Endothelial cell of umbilical vein (primary cell): ENCODE data around the gene TAF10. TPM values are rescaled to one million over a fixed set of nuclear protein-coding genes. Genes with fewer than 3 reads are reported as not detected.

Experiments
- BruUV-seq: library from RNA; stranded (reverse); fragments of 400-500 nt; replicated peaks from 2 replicates; lab custom pipeline; 2021; lab: Mats Ljungman, UMichigan
- CTCF ChIA-PET: fragments of 300-600, 350-600 bp; sonication (Branson Sonifier 250); formaldehyde crosslinking; loops from one replicate; lab custom pipeline; 2021; ENCODE audit warnings: antibody characterized with exemption, inconsistent platforms; lab: Charles Lee
- POLR2A ChIA-PET: fragments of 300-600, 350-600 bp; sonication (Branson Sonifier 250); formaldehyde crosslinking; loops from one replicate; lab custom pipeline; 2021; ENCODE audit warnings: antibody characterized with exemption, inconsistent platforms; lab: Charles Lee
- DNase-seq: peaks from one replicate; pipeline ENCODE4 v3.0.0-alpha.2; 2011; ENCODE audit warnings: low read depth, low spot score
- FAIRE-seq: peaks from 2 replicates; lab custom pipeline; 2011; peaks lifted over from hg19 to GRCh38; lab: Jason Lieb, UNC
- H2AFZ ChIP-seq: 2 replicates; pipeline ENCODE4 v1.6.0; 2012; ENCODE audit warnings: low read depth, low read length, control low read depth, inconsistent platforms
- H3K27ac ChIP-seq: 2 replicates; pipeline ENCODE4 v1.5.1; 2011; ENCODE audit warnings: low read depth, mild to moderate bottlenecking, control low read depth, low read length, moderate library complexity; ENCODE audit not compliant: insufficient read depth
- H3K27me3 ChIP-seq, 2 experiments: 2 replicates each; pipeline versions ENCODE4 v1.6.0 to v1.6.1; 2011; ENCODE audit warnings: low read length in 2 of 2, mixed read lengths in 1 of 2; ENCODE audit not compliant: control insufficient read depth in 2 of 2, insufficient read depth in 2 of 2
- H3K36me3 ChIP-seq, 2 experiments: 2 replicates in 1 of 2; 3 replicates in 1 of 2; pipeline ENCODE4 v1.5.1; 2011; ENCODE audit warnings: low read length in 2 of 2, mild to moderate bottlenecking in 1 of 2, moderate library complexity in 1 of 2; ENCODE audit not compliant: control insufficient read depth in 2 of 2, insufficient read depth in 2 of 2; ENCODE audit errors: extremely low read depth in 1 of 2
- H3K4me1 ChIP-seq: 3 replicates; pipeline ENCODE4 v1.5.1; 2011; ENCODE audit warnings: mild to moderate bottlenecking, low read length; ENCODE audit not compliant: control insufficient read depth, insufficient read depth; ENCODE audit errors: extremely low read depth
- H3K4me2 ChIP-seq: 2 replicates; pipeline ENCODE4 v1.6.1; 2011; ENCODE audit warnings: low read length, control low read depth, mixed read lengths; ENCODE audit not compliant: insufficient read depth
- H3K4me3 ChIP-seq, 3 experiments: fragments of 200-600 bp in 1 of 3; sonication (generic), shearing (Covaris generic) in 1 of 3; replicated peaks in 1 of 3; 2 replicates each; pipeline ENCODE4 v1.5.1; 2011 to 2016; ENCODE audit warnings: control low read depth in 3 of 3, low read length in 3 of 3, mild to moderate bottlenecking in 2 of 3, inconsistent platforms in 1 of 3, low read depth in 1 of 3, moderate library complexity in 1 of 3; ENCODE audit not compliant: insufficient read depth in 1 of 3
- H3K79me2 ChIP-seq: 2 replicates; pipeline ENCODE4 v1.6.0; 2012; ENCODE audit warnings: low read length, inconsistent platforms; ENCODE audit not compliant: control insufficient read depth, insufficient read depth
- H3K9ac ChIP-seq: replicated peaks from 2 replicates; pipeline ENCODE3; 2011; ENCODE audit warnings: low read length, control low read depth; ENCODE audit not compliant: insufficient read depth; ENCODE audit errors: extremely low read depth
- H3K9me1 ChIP-seq: replicated peaks from 3 replicates; pipeline ENCODE4 v1.6.0; 2011; ENCODE audit warnings: mild to moderate bottlenecking, low read length; ENCODE audit not compliant: control insufficient read depth, insufficient read depth; ENCODE audit errors: extremely low read depth
- H3K9me3 ChIP-seq: replicated peaks from 2 replicates; pipeline ENCODE4 v1.5.1; 2012; ENCODE audit warnings: low read length, inconsistent platforms; ENCODE audit not compliant: control insufficient read depth, insufficient read depth
- H4K20me1 ChIP-seq: replicated peaks from 2 replicates; pipeline ENCODE3; 2011; ENCODE audit warnings: mild to moderate bottlenecking, low read length; ENCODE audit not compliant: control insufficient read depth, insufficient read depth; ENCODE audit errors: extremely low read depth
- EZH2 ChIP-seq: IDR thresholded peaks from 2 replicates; pipeline ENCODE4 v1.6.1; 2012; ENCODE audit warnings: borderline replicate concordance, low read depth, mild to moderate bottlenecking, moderate library complexity, low read length, inconsistent platforms; ENCODE audit not compliant: severe bottlenecking
- FOS ChIP-seq: IDR thresholded peaks from 2 replicates; pipeline ENCODE4 v1.6.1; 2011; ENCODE audit warnings: mild to moderate bottlenecking, low read length, moderate library complexity, borderline replicate concordance; ENCODE audit not compliant: insufficient read depth
- GATA2 ChIP-seq: IDR thresholded peaks from 2 replicates; pipeline ENCODE4 v1.7.0; 2011; ENCODE audit warnings: low read depth, mild to moderate bottlenecking, moderate library complexity, mixed read lengths, low read length; ENCODE audit not compliant: insufficient read length, insufficient read depth
- JUN ChIP-seq: IDR thresholded peaks from 2 replicates; pipeline ENCODE4 v1.6.1; 2011; ENCODE audit warnings: borderline replicate concordance, low read depth; ENCODE audit not compliant: insufficient read length, insufficient read depth
- MYC ChIP-seq: IDR thresholded peaks from one replicate; pipeline ENCODE4 v1.6.1; 2011; ENCODE audit warnings: mild to moderate bottlenecking, low read depth, low read length
- POLR2A ChIP-seq: IDR thresholded peaks from 2 replicates; pipeline ENCODE4 v1.6.1; 2012; ENCODE audit warnings: low read depth, mild to moderate bottlenecking, control low read depth, low read length
- POLR2AphosphoS5 ChIP-seq: IDR thresholded peaks from 2 replicates; pipeline ENCODE4 v1.6.1; 2012; ENCODE audit warnings: low read depth, mild to moderate bottlenecking, control low read depth, low read length, moderate library complexity; ENCODE audit not compliant: insufficient read depth
- dilution Hi-C: fragments of 300-500 bp; cut with MboI; formaldehyde crosslinking; loops from one replicate; pipeline ENCODE4 v1.15.0; 2019; ENCODE audit warnings: low sequenced_read_pairs; ENCODE audit not compliant: extremely low pct_ligation_motif_present
- intact Hi-C: fragments of 100-400 bp; cut with micrococcal nuclease; formaldehyde crosslinking; loops from one replicate; pipeline ENCODE4 v1.10.0; 2022
- polyA plus RNA-seq, 4 experiments: library from polyadenylated mRNA; depleted of rRNA in 3 of 4; stranded (reverse) in 3 of 4; unstranded in 1 of 4; fragments of >200 nt; gene quantifications; 2 replicates each; pipeline versions ENCODE4 v1.2.1 to v1.2.3, GENCODE V29; 2011 to 2012; ENCODE audit warnings: missing spikeins in 1 of 4
- total RNA-seq: library from RNA; stranded (reverse); gene quantifications from 2 replicates; pipeline ENCODE4 v1.2.3, GENCODE V29; 2021
- TF ChIP-seq, protein P1 (sequence below): IDR thresholded peaks from 2 replicates; pipeline ENCODE4 v1.6.1; 2011; ENCODE audit not compliant: insufficient read depth, insufficient read length
- TF ChIP-seq, protein P2 (sequence below), 2 donors: IDR thresholded peaks; 1 replicate in 1 of 2; 2 replicates in 1 of 2; pipeline ENCODE4 v1.5.1; 2011; ENCODE audit warnings: low read length in 2 of 2, mild to moderate bottlenecking in 2 of 2, moderate library complexity in 2 of 2, control low read depth in 1 of 2, inconsistent platforms in 1 of 2, low read depth in 1 of 2; ENCODE audit not compliant: insufficient read depth in 1 of 2; ENCODE audit errors: extremely low read depth in 1 of 2

TAF10 gene
- total and polyA plus RNA-seq, 2 donors (not counting 3 experiments of a cell fraction or from before 2014, with no cell fraction given): 86.2 to 149 TPM

DNA sequence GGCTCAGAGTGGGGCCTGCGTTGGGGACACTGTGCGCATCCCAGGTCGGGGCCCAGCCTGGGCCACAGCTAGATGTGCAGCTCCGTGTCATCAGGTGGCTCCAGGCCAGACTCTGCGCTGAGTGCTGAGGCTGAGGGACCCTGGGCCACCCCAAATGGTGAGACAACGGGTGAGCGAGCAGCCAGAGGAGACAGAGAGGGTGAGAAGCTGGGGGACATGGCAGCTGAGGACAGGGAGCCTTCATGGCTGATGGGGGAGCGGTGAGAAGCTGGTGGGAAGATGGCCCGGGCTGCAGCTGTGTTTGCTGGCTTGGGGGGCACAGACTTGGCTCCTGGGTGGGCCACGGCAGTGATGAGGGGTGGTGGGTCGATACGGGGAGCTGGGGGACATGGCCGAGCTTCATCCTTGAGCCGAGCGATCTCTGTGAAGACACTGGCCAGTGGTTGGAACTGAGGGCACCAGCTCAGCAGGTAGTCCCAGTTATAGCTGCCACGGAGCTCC is 9.7 kb upstream of the TAF10 start:
- Histone ChIP-seq H2AFZ (no peak overlapping the region), H3K4me1 (peaks cover 25% of the 10 kb centered on the region), H3K36me3 (peaks cover 3 to 32% of the 10 kb centered on the region in 2 experiments), H3K9me3 (no peaks in the 10 kb centered on the region), H3K4me2 (no peak overlapping the region), H3K27me3 (no peaks in the 10 kb centered on the region), H3K79me2 (peaks cover 7% of the 10 kb centered on the region), H3K27ac (no peak overlapping the region), H3K9ac (no peak overlapping the region), H3K9me1 (no peaks in the 10 kb centered on the region), H3K4me3 (no peak overlapping the region), H4K20me1 (no peaks in the 10 kb centered on the region)
- dilution Hi-C loops (no loop called here), intact Hi-C loops (no loop called here)
- POLR2A ChIA-PET: interaction anchor here (1.4 kb wide), 1 partner anchor 14 kb away, joined by 4 read pairs; no protein-coding TSS in a partner anchor
- no TSS peak for BruUV-seq
- DNase-seq (no peak), FAIRE-seq (no peak)
- no peak for TF ChIP-seq JUN
- no peak for TF ChIP-seq POLR2AphosphoS5
- TF ChIP-seq EZH2: no peak
- no peak for TF ChIP-seq FOS
- TF ChIP-seq, protein P1, sequence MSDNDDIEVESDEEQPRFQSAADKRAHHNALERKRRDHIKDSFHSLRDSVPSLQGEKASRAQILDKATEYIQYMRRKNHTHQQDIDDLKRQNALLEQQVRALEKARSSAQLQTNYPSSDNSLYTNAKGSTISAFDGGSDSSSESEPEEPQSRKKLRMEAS: no peak
- TF ChIP-seq GATA2: no peak
- TF ChIP-seq MYC: no peak
- TF ChIP-seq, protein P2, sequence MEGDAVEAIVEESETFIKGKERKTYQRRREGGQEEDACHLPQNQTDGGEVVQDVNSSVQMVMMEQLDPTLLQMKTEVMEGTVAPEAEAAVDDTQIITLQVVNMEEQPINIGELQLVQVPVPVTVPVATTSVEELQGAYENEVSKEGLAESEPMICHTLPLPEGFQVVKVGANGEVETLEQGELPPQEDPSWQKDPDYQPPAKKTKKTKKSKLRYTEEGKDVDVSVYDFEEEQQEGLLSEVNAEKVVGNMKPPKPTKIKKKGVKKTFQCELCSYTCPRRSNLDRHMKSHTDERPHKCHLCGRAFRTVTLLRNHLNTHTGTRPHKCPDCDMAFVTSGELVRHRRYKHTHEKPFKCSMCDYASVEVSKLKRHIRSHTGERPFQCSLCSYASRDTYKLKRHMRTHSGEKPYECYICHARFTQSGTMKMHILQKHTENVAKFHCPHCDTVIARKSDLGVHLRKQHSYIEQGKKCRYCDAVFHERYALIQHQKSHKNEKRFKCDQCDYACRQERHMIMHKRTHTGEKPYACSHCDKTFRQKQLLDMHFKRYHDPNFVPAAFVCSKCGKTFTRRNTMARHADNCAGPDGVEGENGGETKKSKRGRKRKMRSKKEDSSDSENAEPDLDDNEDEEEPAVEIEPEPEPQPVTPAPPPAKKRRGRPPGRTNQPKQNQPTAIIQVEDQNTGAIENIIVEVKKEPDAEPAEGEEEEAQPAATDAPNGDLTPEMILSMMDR (IDR thresholded peaks at IDR 0.05; ENCODE audit: extremely low read depth in 1 of 2, insufficient read depth in 1 of 2, low read depth in 1 of 2, low read length in 2 of 2): no peak
- TF ChIP-seq POLR2A: no peak
- CTCF ChIA-PET: interaction anchor here (1.2 to 7.6 kb wide), 8 partner anchors 13 to 243 kb away, joined by 5 to 79 read pairs (median 6); partner anchors contain the start of gene MRPL17
